OCI-LY1 (cell line): ENCODE measurements around the gene AMDHD1.

ENCODE experiments used
- H2AFZ ChIP-seq: fragments of 200-600 bp; sonication (generic), shearing (Covaris generic); 2 replicates; pipeline ENCODE4 v1.6.0; 2014; ENCODE audit warnings: antibody characterized with exemption, mild to moderate bottlenecking, low read length
- H3F3A ChIP-seq: fragments of 200-600 bp; sonication (generic), shearing (Covaris generic); 2 replicates; pipeline ENCODE4 v1.6.0; 2014; ENCODE audit warnings: mild to moderate bottlenecking, antibody characterized with exemption, low read length, moderate library complexity; ENCODE audit not compliant: insufficient read depth
- H3K27ac ChIP-seq: fragments of 200-600 bp; sonication (generic); 2 replicates; pipeline ENCODE4 v1.5.1; 2014; ENCODE audit warnings: low read length, mixed run types, mild to moderate bottlenecking, low read depth; ENCODE audit not compliant: poor library complexity, severe bottlenecking
- H3K27me3 ChIP-seq: fragments of 200-600 bp; sonication (generic); 2 replicates; pipeline ENCODE4 v1.6.0; 2014; ENCODE audit warnings: antibody characterized with exemption, mild to moderate bottlenecking, low read length, moderate library complexity; ENCODE audit not compliant: insufficient read depth
- H3K36me3 ChIP-seq: fragments of 200-600 bp; sonication (generic); 2 replicates; pipeline ENCODE4 v1.6.1; 2014; ENCODE audit warnings: mild to moderate bottlenecking, antibody characterized with exemption, low read length, moderate library complexity, mixed read lengths; ENCODE audit not compliant: insufficient read depth
- H3K4me1 ChIP-seq: fragments of 200-600 bp; sonication (generic); 2 replicates; pipeline ENCODE4 v1.5.1; 2014; ENCODE audit warnings: mild to moderate bottlenecking, low read length, moderate library complexity; ENCODE audit not compliant: insufficient read depth, severe bottlenecking
- H3K4me2 ChIP-seq: fragments of 200-600 bp; sonication (generic), shearing (Covaris generic); 2 replicates; pipeline ENCODE4 v1.6.1; 2014; ENCODE audit warnings: low read length
- H3K4me3 ChIP-seq: fragments of 200-600 bp; sonication (generic); 2 replicates; pipeline ENCODE4 v1.5.1; 2014; ENCODE audit warnings: low read length, low read depth, mild to moderate bottlenecking, mixed read lengths; ENCODE audit not compliant: poor library complexity, severe bottlenecking
- H3K79me2 ChIP-seq: fragments of 200-600 bp; shearing (Covaris generic); 2 replicates; pipeline ENCODE4 v1.6.1; 2016; ENCODE audit warnings: mixed run types, low read length, mixed read lengths; ENCODE audit not compliant: insufficient read depth
- H3K9ac ChIP-seq: fragments of 200-600 bp; sonication (generic), shearing (Covaris generic); 2 replicates; pipeline ENCODE4 v1.6.1; 2014; ENCODE audit warnings: mild to moderate bottlenecking, low read length, mixed read lengths
- H3K9me2 ChIP-seq: fragments of 200-600 bp; sonication (generic), shearing (Covaris generic); 2 replicates; pipeline ENCODE4 v1.6.1; 2014; ENCODE audit warnings: low read depth, mild to moderate bottlenecking, low read length, mixed read lengths
- H3K9me3 ChIP-seq: fragments of 200-600 bp; shearing (Covaris generic); 2 replicates; pipeline ENCODE4 v1.6.1; 2014; ENCODE audit warnings: low read length, mixed read lengths
- H4K20me1 ChIP-seq: fragments of 200-600 bp; sonication (generic), shearing (Covaris generic); 2 replicates; pipeline ENCODE4 v1.6.0; 2016; ENCODE audit warnings: mild to moderate bottlenecking, low read length; ENCODE audit not compliant: insufficient read depth
- EZH2 ChIP-seq: fragments of 200-600 bp; sonication (generic), shearing (Covaris generic); IDR thresholded peaks from 2 replicates; pipeline ENCODE4 v1.8.0; 2017; ENCODE audit warnings: borderline replicate concordance, mixed run types, mild to moderate bottlenecking, antibody characterized with exemption, low read length, moderate library complexity, mixed read lengths
- TF ChIP-seq, protein P1 (sequence below): fragments of 200-600 bp; sonication (generic), shearing (Covaris generic); IDR thresholded peaks from 2 replicates; pipeline ENCODE4 v1.5.1; 2017; ENCODE audit warnings: mild to moderate bottlenecking, antibody characterized with exemption, low read length, moderate library complexity, mixed read lengths

Gene AMDHD1

GRCh38 chr12:95908573-95908972, 34.6 kb upstream of the AMDHD1 start:
- Histone ChIP-seq H3F3A (no peaks in the 10 kb centered on the region), H4K20me1 (no peaks in the 10 kb centered on the region), H3K9ac (no peak overlapping the region), H3K9me3 (no peaks in the 10 kb centered on the region), H3K4me2 (no peak overlapping the region), H3K27ac (no peak overlapping the region), H2AFZ (no peak overlapping the region), H3K79me2 (no peaks in the 10 kb centered on the region), H3K36me3 (no peaks in the 10 kb centered on the region), H3K4me3 (no peak overlapping the region), H3K9me2 (no peaks in the 10 kb centered on the region), H3K27me3 (no peaks in the 10 kb centered on the region), H3K4me1 (no peaks in the 10 kb centered on the region)
- TF ChIP-seq, protein P1, sequence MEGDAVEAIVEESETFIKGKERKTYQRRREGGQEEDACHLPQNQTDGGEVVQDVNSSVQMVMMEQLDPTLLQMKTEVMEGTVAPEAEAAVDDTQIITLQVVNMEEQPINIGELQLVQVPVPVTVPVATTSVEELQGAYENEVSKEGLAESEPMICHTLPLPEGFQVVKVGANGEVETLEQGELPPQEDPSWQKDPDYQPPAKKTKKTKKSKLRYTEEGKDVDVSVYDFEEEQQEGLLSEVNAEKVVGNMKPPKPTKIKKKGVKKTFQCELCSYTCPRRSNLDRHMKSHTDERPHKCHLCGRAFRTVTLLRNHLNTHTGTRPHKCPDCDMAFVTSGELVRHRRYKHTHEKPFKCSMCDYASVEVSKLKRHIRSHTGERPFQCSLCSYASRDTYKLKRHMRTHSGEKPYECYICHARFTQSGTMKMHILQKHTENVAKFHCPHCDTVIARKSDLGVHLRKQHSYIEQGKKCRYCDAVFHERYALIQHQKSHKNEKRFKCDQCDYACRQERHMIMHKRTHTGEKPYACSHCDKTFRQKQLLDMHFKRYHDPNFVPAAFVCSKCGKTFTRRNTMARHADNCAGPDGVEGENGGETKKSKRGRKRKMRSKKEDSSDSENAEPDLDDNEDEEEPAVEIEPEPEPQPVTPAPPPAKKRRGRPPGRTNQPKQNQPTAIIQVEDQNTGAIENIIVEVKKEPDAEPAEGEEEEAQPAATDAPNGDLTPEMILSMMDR: no peak
- TF ChIP-seq EZH2: no peak

GRCh38 chr12:95909871-95910270, 33.3 kb upstream of the AMDHD1 start:
- H3K27ac ChIP-seq: no peak overlapping the region
- H3K4me1 ChIP-seq: no peaks in the 10 kb centered on the region
- no peaks in the 10 kb centered on the region for H3K36me3 ChIP-seq
- H4K20me1 ChIP-seq: no peaks in the 10 kb centered on the region
- H3K9me3 ChIP-seq: no peaks in the 10 kb centered on the region
- TF ChIP-seq, protein P1: no peak
- TF ChIP-seq EZH2: no peak
- H3K27me3 ChIP-seq: no peaks in the 10 kb centered on the region
- H2AFZ ChIP-seq: no peak overlapping the region
- H3K4me3 ChIP-seq: no peak overlapping the region
- H3K9me2 ChIP-seq: no peaks in the 10 kb centered on the region
- H3F3A ChIP-seq: no peaks in the 10 kb centered on the region
- H3K79me2 ChIP-seq: no peaks in the 10 kb centered on the region
- no peak overlapping the region for H3K4me2 ChIP-seq
- H3K9ac ChIP-seq: no peak overlapping the region

- Histone ChIP-seq H3K36me3 (no peaks in the 10 kb centered on the region), H3F3A (no peaks in the 10 kb centered on the region), H3K4me3 (no peak overlapping the region), H3K9me3 (no peaks in the 10 kb centered on the region), H3K9ac (no peak overlapping the region), H3K79me2 (no peaks in the 10 kb centered on the region), H4K20me1 (no peaks in the 10 kb centered on the region), H3K4me2 (no peak overlapping the region), H3K9me2 (no peaks in the 10 kb centered on the region), H3K27me3 (no peaks in the 10 kb centered on the region), H3K4me1 (no peaks in the 10 kb centered on the region), H3K27ac (no peak overlapping the region), H2AFZ (no peak overlapping the region)
- TF ChIP-seq, protein P1: peak; percentile 87
- no peak for TF ChIP-seq EZH2
Measured at GRCh38 chr12:95918194-95918993, 24.7 kb upstream of the AMDHD1 start.
